Psoas muscle (tissue), 8 donors: ENCODE results near the gene SRRM5. TPM values are rescaled to one million over a fixed set of nuclear protein-coding genes. Genes with fewer than 3 reads are reported as not detected.

ENCODE experiments used
- ATAC-seq, 4 donors: fragments of 200-7000 bp; cut with Tn5 transposase; one replicate each; pipeline ENCODE4 v1.9.1; 2020; ENCODE audit warnings: moderate library complexity in 3 of 4, mild to moderate bottlenecking in 2 of 4
- DNase-seq, 2 donors: peaks; one replicate each; pipeline ENCODE4 v3.0.0-alpha.2; 2020
- H3K27ac ChIP-seq: fragments of 200-600 bp; one replicate; pipeline ENCODE4 v1.8.0; 2022
- H3K27me3 ChIP-seq, 3 donors: fragments of 200-600 bp in 1 of 3; one replicate each; pipeline versions ENCODE4 v1.6.1 to v1.8.0; 2013 to 2022; ENCODE audit warnings: low read length in 2 of 3, mild to moderate bottlenecking in 2 of 3, moderate library complexity in 1 of 3; ENCODE audit not compliant: insufficient read depth in 3 of 3
- H3K36me3 ChIP-seq, 2 donors: fragments of 200-600 bp in 1 of 2; one replicate each; pipeline versions ENCODE4 v1.6.1 to v1.8.0; 2013 to 2022; ENCODE audit warnings: low read depth in 1 of 2, mild to moderate bottlenecking in 1 of 2, moderate library complexity in 1 of 2; ENCODE audit not compliant: insufficient read depth in 1 of 2
- H3K4me1 ChIP-seq: fragments of 200-600 bp; one replicate; pipeline ENCODE4 v1.8.0; 2022
- H3K4me3 ChIP-seq: fragments of 200-600 bp; one replicate; pipeline ENCODE4 v1.8.0; 2022; ENCODE audit warnings: mild to moderate bottlenecking
- H3K9me3 ChIP-seq: fragments of 200-600 bp; one replicate; pipeline ENCODE4 v1.8.0; 2022
- CTCF ChIP-seq: fragments of 200-600 bp; IDR thresholded peaks from one replicate; pipeline ENCODE4 v1.8.0; 2022; ENCODE audit warnings: antibody characterized with exemption
- WGBS, 3 donors: extraction: QIAGEN DNeasy Blood & Tissue Kit; methylation state at CpG; one replicate each; pipeline versions ENCODE4 v1.1.6 to v1.1.7; 2013; 5-methylcytosine and 5-hydroxymethylcytosine counted together
- intact Hi-C, 2 donors: fragments of 100-400 bp; cut with DNase I; formaldehyde crosslinking; loops; one replicate each; pipeline versions ENCODE4 v1.11.0 to v1.14.2; 2022
- polyA plus RNA-seq, 3 donors: library from polyadenylated mRNA; stranded (reverse); fragments of 200-250 nt; gene quantifications; one replicate each; pipeline ENCODE4 v1.2.3, GENCODE V29; 2013
- total RNA-seq, 4 donors: library from RNA; stranded (reverse); fragmentation: NEBNext Ultra II Directional in 2 of 4; extraction: Animal tissue kit (Norgen Biotek cat#: 25700) in 2 of 4; gene quantifications; one replicate each; pipeline versions ENCODE4 v1.2.1 to v1.2.4, GENCODE V29; 2021 to 2023
- donor health status: healthy with polysubstance abuse.
- donor health status: DM: no; HTN: no; CAD: no; lungs with moderate emphysema.
- donor health status: Bipolar disorder and iron deficiency.
- donor health status: healthy.
- donor health status: DM: yes; HTN: yes; CAD: no.
- donor health status: DM: no; HTN: no; CAD: no.
- donor health status: DM: no; HTN: no; CAD: no.
- donor health status: DM: yes; HTN: yes; CAD: no.

The SRRM5 gene
- total and polyA plus RNA-seq, 7 donors: 0.10 to 1.1 (median 0.27) TPM; not detected in 1

- Histone ChIP-seq H3K36me3 (peaks cover 3 to 40% of the 10 kb centered on the region in 2 donors), H3K4me1 (no peaks in the 10 kb centered on the region), H3K9me3 (no peaks in the 10 kb centered on the region), H3K4me3 (no peak overlapping the region), H3K27me3 (no peaks in the 10 kb centered on the region), H3K27ac (peak overlapping the region; percentile 36)
- DNase-seq (no peak), ATAC-seq (no peak)
- 80 to 82% (median 81%) methylated on average over 7 of the region's 7 CpGs for WGBS, 3 donors
- intact Hi-C loops: no loop called here
- no peak for TF ChIP-seq CTCF
Measured at GRCh38 chr19:43605875-43606568, 5.9 kb upstream of the SRRM5 start.

- Histone ChIP-seq H3K36me3 (peaks cover 0 to 36% of the 10 kb centered on the region in 2 donors), H3K4me1 (no peaks in the 10 kb centered on the region), H3K27ac (peak overlapping the region; percentile 36), H3K4me3 (no peak overlapping the region), H3K9me3 (no peaks in the 10 kb centered on the region), H3K27me3 (no peaks in the 10 kb centered on the region)
- DNase-seq: no peak
- 71 to 78% (median 77%) methylated on average over 7 of the region's 7 CpGs for WGBS, 3 donors
- ATAC-seq: peak in 2 of 4 donors; percentile 36 to 40
- intact Hi-C loops: no loop called here
- TF ChIP-seq CTCF: no peak
Measured at GRCh38 chr19:43606569-43607229, 5.2 kb upstream of the SRRM5 start.

GRCh38 chr19:43607238-43608205 lies 4.4 kb upstream of the SRRM5 start:
- H3K27me3 ChIP-seq: no peaks in the 10 kb centered on the region
- intact Hi-C loops: no loop called here
- H3K4me1 ChIP-seq: no peaks in the 10 kb centered on the region
- H3K27ac ChIP-seq: peak overlapping the region; percentile 36
- no peak for ATAC-seq
- TF ChIP-seq CTCF: no peak
- peaks cover 0 to 36% of the 10 kb centered on the region in 2 donors for H3K36me3 ChIP-seq
- WGBS, 3 donors: 76 to 79% (median 77%) methylated on average over 23 to 28 of the region's 28 CpGs
- DNase-seq: no peak
- H3K9me3 ChIP-seq: no peaks in the 10 kb centered on the region
- H3K4me3 ChIP-seq: no peak overlapping the region

GRCh38 chr19:43609872-43610271 lies 2.0 kb upstream of the SRRM5 start:
- Histone ChIP-seq H3K4me1 (no peaks in the 10 kb centered on the region), H3K4me3 (no peak overlapping the region), H3K36me3 (peaks cover 0 to 42% of the 10 kb centered on the region in 2 donors), H3K9me3 (no peaks in the 10 kb centered on the region), H3K27me3 (no peaks in the 10 kb centered on the region), H3K27ac (no peak overlapping the region)
- no peak for TF ChIP-seq CTCF
- ATAC-seq (peak in 1 of 4 donors; percentile 9), DNase-seq (no peak)
- 85 to 87% (median 87%) methylated on average over 7 of the region's 7 CpGs for WGBS, 3 donors
- intact Hi-C loops: no loop called here
